Pons (tissue), 1 donor: Measurements from ENCODE around the gene TM7SF2.

ENCODE experiments used
- DNase-seq: peaks from one replicate; pipeline ENCODE4 v3.0.0-alpha.2; 2016; ENCODE audit warnings: low spot score

The TM7SF2 gene

GRCh38 chr11:65157336-65157735 is 45.7 kb downstream of the TM7SF2 start:
- DNase-seq, result no peak

DNA sequence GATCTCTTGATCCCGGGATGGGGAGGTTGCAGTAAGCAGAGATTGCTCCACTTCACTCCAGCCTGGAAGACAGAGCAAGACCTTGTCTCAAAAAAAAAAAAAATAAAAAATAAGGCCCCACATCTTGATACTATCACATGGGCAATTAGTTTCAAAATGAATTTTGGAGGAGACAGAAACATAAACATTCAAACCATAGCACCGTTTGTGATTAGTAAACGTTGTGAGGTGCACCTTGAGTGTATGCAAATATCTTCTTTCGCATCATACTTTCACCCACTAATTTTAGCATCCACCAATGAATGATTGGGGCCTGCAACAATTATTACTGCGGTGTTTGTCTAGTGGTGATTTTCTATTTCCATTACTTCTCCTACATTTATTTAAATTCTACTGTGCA is 47.3 kb downstream of the TM7SF2 start:
- no peak for DNase-seq

DNA sequence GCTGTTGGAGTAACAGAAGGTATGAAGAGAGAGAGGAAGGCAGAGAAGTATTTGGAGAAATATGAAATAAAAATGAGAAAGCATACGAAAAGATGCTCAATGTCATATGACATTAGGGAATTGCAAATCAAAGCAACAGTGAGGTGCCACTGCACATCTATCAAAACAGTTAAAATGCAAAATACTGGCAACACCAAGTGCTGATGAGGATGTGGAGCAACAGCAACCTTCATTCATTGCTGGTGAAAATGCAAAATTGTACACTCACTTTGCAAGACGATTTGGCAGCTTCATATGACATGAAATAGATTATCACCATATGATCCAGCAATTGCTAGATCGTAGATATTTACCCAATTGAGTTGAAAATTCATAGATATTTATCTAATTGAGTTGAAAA is 49.0 kb downstream of the TM7SF2 start:
- DNase-seq, result no peak

- no peak for DNase-seq
Measured at GRCh38 chr11:65163684-65164083, 52.0 kb downstream of the TM7SF2 start.
